Testis (tissue), 3 donors: ENCODE measurements around the gene CISD1. TPM values are rescaled to one million over a fixed set of nuclear protein-coding genes. Genes with fewer than 3 reads are reported as not detected.

Source experiments
- DNase-seq: peaks from one replicate; pipeline ENCODE4 v3.0.0-alpha.2; 2019
- H3K27ac ChIP-seq, 2 donors: fragments of 200-600 bp; sonication (generic); one replicate each; pipeline ENCODE4 v1.5.1; 2019
- H3K27me3 ChIP-seq: fragments of 200-600 bp; sonication (generic); one replicate; pipeline ENCODE4 v1.5.1; 2019
- H3K36me3 ChIP-seq: fragments of 200-600 bp; sonication (generic); one replicate; pipeline ENCODE4 v1.5.1; 2017; ENCODE audit warnings: low read depth; ENCODE audit errors: missing control alignments
- H3K4me1 ChIP-seq: fragments of 200-600 bp; sonication (generic); one replicate; pipeline ENCODE4 v1.5.1; 2019
- H3K4me3 ChIP-seq, 2 donors: fragments of 200-600 bp; sonication (generic); one replicate each; pipeline ENCODE4 v1.5.1; 2017 to 2019
- H3K9me3 ChIP-seq: fragments of 200-600 bp; sonication (generic); one replicate; pipeline ENCODE4 v1.5.1; 2017
- CTCF ChIP-seq, 3 experiments: fragments of 450-650 bp in 2 of 3; fragments of 200-600 bp in 1 of 3; sonication (generic) in 1 of 3; IDR thresholded peaks; one replicate each; pipeline ENCODE4 v1.5.1; 2016 to 2019; ENCODE audit warnings: antibody characterized with exemption in 3 of 3, mild to moderate bottlenecking in 2 of 3, moderate library complexity in 1 of 3
- POLR2A ChIP-seq: fragments of 450-650 bp; IDR thresholded peaks from one replicate; pipeline ENCODE4 v1.6.1; 2017; ENCODE audit warnings: antibody characterized with exemption, mild to moderate bottlenecking, moderate library complexity
- WGBS, 2 donors: methylation state at CpG; one replicate each; pipeline ENCODE4 v1.1.5; 2018; 5-methylcytosine and 5-hydroxymethylcytosine counted together
- intact Hi-C: fragments of 100-400 bp; cut with DNase I; formaldehyde crosslinking; loops from one replicate; pipeline ENCODE4 v1.15.1; 2023; ENCODE audit warnings: low total_unique reads
- polyA plus RNA-seq: library from polyadenylated mRNA; stranded (reverse); fragments of 350-450 nt; fragmentation: Illumina TruSeq; extraction: RNeasy Lipid Tissue Mini Kit (QIAGEN cat#74804); gene quantifications from one replicate; pipeline ENCODE4 v1.2.3, GENCODE V29; 2014; ENCODE audit warnings: low read depth, low replicate concordance; ENCODE audit not compliant: insufficient read depth
- total RNA-seq, 2 donors: library from RNA; depleted of rRNA; stranded (reverse); fragments of >200 nt; gene quantifications; one replicate each; pipeline ENCODE4 v1.2.3, GENCODE V29; 2016

The CISD1 gene
- total and polyA plus RNA-seq, 3 donors from 2014 or later, result 20.3 to 71.2 (median 20.7) TPM

- Histone ChIP-seq H3K9me3 (no peaks in the 10 kb centered on the region), H3K4me3 (no peak overlapping the region), H3K27me3 (no peaks in the 10 kb centered on the region), H3K27ac (no peak overlapping the region), H3K4me1 (no peaks in the 10 kb centered on the region), H3K36me3 (no peaks in the 10 kb centered on the region)
- intact Hi-C loops, result no loop called here
- TF ChIP-seq CTCF (IDR thresholded peaks at IDR 0.05) (no peak), POLR2A (no peak)
- WGBS, 2 donors, result 67 to 69% methylated on average over 4 of the region's 4 CpGs
- DNase-seq, result no peak
Observed at GRCh38 chr10:58305821-58306220, 36.9 kb downstream of the CISD1 start.

- H3K9me3 ChIP-seq, result no peaks in the 10 kb centered on the region
- H3K27me3 ChIP-seq, result no peaks in the 10 kb centered on the region
- intact Hi-C loops, result no loop called here
- H3K4me1 ChIP-seq, result no peaks in the 10 kb centered on the region
- no peaks in the 10 kb centered on the region for H3K36me3 ChIP-seq
- 94 to 95% methylated on average over 3 of the region's 3 CpGs for WGBS, 2 donors
- TF ChIP-seq POLR2A (no peak), CTCF (IDR thresholded peaks at IDR 0.05) (no peak)
- no peak for DNase-seq
- H3K27ac ChIP-seq, result no peak overlapping the region
- H3K4me3 ChIP-seq, result no peak overlapping the region
Observed at GRCh38 chr10:58307676-58308075, 38.7 kb downstream of the CISD1 start.

DNA sequence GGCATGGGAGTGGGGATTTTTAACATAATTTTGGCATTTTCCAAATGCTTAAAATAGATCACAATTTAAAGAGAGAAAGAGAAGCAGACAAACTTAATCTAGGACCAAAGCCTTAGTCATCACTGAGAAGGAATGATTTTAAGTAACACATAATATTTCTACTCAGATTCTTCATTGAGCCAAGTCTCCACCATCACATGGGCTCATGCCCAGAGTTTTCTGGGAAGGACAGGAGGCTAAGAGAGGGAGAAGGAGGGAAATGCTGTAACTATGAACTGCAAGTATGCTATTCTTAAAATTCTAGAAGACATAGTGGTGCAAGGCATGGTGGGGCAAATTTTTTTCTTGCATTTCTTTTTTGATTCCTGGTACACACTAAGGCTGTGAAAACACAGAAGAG is 42.1 kb downstream of the CISD1 start:
- H3K36me3 ChIP-seq, result no peaks in the 10 kb centered on the region
- no peaks in the 10 kb centered on the region for H3K4me1 ChIP-seq
- H3K27ac ChIP-seq, result no peak overlapping the region
- H3K4me3 ChIP-seq, result no peak overlapping the region
- no peak for DNase-seq
- intact Hi-C loops, result no loop called here
- no peak for TF ChIP-seq CTCF (IDR thresholded peaks at IDR 0.05)
- TF ChIP-seq POLR2A, result no peak
- no peaks in the 10 kb centered on the region for H3K27me3 ChIP-seq
- H3K9me3 ChIP-seq, result no peaks in the 10 kb centered on the region

DNA sequence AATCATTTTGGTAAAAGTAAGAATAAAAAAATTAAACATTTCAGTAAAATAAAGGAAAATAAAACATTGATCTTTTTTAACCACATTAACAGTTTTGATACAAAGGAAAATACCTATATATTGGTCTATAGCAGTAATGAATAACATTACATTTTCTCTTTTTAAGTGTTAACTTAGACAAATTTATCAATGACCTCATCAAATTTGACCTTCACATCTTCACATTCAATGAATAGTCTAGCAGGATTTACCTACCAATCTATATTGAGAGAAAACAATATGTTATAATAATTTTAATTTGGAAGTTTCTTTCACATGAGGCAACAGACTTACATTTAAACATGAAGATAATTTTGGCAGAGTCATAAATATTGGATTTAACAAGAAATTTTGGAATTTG is 47.9 kb downstream of the CISD1 start:
- DNase-seq, result no peak
- TF ChIP-seq CTCF (IDR thresholded peaks at IDR 0.05) (no peak), POLR2A (no peak)
- intact Hi-C loops, result no loop called here
- Histone ChIP-seq H3K4me3 (no peak overlapping the region), H3K27me3 (no peaks in the 10 kb centered on the region), H3K36me3 (no peaks in the 10 kb centered on the region), H3K27ac (no peak overlapping the region), H3K9me3 (no peaks in the 10 kb centered on the region), H3K4me1 (no peaks in the 10 kb centered on the region)

GRCh38 chr10:58318346-58318745 is 49.4 kb downstream of the CISD1 start:
- 41 to 54% methylated on average over 2 of the region's 2 CpGs for WGBS, 2 donors
- Histone ChIP-seq H3K27me3 (no peaks in the 10 kb centered on the region), H3K9me3 (no peaks in the 10 kb centered on the region), H3K4me3 (no peak overlapping the region), H3K36me3 (no peaks in the 10 kb centered on the region), H3K27ac (no peak overlapping the region), H3K4me1 (no peaks in the 10 kb centered on the region)
- no peak for TF ChIP-seq CTCF (IDR thresholded peaks at IDR 0.05)
- TF ChIP-seq POLR2A, result no peak
- DNase-seq, result no peak
- intact Hi-C loops, result no loop called here
